ENCODE measurements around the gene AKIRIN2. TPM values are rescaled to one million over a fixed set of nuclear protein-coding genes. Genes with fewer than 3 reads are reported as not detected.

Gene AKIRIN2
- total and polyA plus RNA-seq, 10 of the 15 experiments (the other 5 are each of a cell fraction or from before 2014, with no cell fraction given) = 12.7 to 82.2 (median 42.6) TPM

DNA sequence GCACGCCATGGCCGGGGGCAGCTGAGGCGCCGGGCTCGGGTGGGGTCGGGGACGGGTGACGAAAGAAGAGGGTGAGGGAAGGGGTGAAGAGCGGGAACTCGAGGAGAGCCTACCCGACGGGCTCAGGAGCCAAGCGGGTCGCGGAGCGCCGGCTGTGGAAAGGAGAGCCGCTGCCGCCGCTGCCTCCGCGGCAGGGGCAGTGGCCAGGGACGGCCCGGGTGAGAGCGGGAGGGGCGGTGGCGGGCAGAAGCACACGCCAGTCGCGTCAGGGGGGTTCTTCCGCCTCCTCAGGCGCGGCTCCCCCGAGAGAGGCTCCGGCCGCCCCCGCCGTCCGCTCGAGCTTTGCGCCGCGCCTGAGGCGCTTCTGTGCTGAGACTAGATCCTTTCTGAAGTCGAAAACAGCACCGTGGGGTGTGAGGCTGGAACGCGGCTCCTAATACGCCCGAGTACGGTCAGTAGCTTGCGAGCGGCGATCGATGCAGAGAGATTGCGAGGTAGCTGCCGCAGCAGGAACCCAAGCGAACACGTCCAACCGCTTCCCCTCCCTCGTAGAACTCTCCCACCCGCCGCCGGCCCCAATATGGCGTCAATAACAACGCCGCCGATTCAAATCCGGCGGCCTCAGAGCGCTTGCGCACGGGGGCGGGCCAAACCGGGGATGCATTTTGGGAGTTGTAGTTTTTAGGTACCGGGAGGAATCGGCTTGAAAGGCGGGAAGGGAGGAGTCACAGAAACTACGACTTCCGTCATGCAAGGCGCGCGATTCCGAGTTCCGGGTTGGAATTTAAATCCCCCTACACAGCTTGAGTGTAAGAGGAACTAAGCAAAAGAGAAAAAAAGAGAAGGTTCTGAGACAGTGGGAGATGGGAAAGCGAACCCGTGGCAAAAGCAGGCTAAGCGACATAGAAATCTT, at the start of gene AKIRIN2 (continued):
- TF ChIP-seq, protein P1, sequence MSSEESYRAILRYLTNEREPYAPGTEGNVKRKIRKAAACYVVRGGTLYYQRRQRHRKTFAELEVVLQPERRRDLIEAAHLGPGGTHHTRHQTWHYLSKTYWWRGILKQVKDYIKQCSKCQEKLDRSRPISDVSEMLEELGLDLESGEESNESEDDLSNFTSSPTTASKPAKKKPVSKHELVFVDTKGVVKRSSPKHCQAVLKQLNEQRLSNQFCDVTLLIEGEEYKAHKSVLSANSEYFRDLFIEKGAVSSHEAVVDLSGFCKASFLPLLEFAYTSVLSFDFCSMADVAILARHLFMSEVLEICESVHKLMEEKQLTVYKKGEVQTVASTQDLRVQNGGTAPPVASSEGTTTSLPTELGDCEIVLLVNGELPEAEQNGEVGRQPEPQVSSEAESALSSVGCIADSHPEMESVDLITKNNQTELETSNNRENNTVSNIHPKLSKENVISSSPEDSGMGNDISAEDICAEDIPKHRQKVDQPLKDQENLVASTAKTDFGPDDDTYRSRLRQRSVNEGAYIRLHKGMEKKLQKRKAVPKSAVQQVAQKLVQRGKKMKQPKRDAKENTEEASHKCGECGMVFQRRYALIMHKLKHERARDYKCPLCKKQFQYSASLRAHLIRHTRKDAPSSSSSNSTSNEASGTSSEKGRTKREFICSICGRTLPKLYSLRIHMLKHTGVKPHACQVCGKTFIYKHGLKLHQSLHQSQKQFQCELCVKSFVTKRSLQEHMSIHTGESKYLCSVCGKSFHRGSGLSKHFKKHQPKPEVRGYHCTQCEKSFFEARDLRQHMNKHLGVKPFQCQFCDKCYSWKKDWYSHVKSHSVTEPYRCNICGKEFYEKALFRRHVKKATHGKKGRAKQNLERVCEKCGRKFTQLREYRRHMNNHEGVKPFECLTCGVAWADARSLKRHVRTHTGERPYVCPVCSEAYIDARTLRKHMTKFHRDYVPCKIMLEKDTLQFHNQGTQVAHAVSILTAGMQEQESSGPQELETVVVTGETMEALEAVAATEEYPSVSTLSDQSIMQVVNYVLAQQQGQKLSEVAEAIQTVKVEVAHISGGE (CRISPR knock-in tag; IDR thresholded peaks at IDR 0.05) = no peak
- TF ChIP-seq, protein P2, sequence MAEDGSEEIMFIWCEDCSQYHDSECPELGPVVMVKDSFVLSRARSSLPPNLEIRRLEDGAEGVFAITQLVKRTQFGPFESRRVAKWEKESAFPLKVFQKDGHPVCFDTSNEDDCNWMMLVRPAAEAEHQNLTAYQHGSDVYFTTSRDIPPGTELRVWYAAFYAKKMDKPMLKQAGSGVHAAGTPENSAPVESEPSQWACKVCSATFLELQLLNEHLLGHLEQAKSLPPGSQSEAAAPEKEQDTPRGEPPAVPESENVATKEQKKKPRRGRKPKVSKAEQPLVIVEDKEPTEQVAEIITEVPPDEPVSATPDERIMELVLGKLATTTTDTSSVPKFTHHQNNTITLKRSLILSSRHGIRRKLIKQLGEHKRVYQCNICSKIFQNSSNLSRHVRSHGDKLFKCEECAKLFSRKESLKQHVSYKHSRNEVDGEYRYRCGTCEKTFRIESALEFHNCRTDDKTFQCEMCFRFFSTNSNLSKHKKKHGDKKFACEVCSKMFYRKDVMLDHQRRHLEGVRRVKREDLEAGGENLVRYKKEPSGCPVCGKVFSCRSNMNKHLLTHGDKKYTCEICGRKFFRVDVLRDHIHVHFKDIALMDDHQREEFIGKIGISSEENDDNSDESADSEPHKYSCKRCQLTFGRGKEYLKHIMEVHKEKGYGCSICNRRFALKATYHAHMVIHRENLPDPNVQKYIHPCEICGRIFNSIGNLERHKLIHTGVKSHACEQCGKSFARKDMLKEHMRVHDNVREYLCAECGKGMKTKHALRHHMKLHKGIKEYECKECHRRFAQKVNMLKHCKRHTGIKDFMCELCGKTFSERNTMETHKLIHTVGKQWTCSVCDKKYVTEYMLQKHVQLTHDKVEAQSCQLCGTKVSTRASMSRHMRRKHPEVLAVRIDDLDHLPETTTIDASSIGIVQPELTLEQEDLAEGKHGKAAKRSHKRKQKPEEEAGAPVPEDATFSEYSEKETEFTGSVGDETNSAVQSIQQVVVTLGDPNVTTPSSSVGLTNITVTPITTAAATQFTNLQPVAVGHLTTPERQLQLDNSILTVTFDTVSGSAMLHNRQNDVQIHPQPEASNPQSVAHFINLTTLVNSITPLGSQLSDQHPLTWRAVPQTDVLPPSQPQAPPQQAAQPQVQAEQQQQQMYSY (CRISPR knock-in tag; IDR thresholded peaks at IDR 0.05) = no peak
- TF ChIP-seq JUND (IDR thresholded peaks at IDR 0.05; ENCODE audit: low read depth, low read length) (peak; percentile 33), ZNF274 (IDR thresholded peaks at IDR 0.05; ENCODE audit: insufficient read depth, insufficient read length) (no peak), SIN3A (IDR thresholded peaks at IDR 0.05; ENCODE audit: low read depth, low read length) (peak; percentile 88), MEF2A (IDR thresholded peaks at IDR 0.05; ENCODE audit: insufficient read depth, low read depth, low read length) (0 out of 2 replicates have a peak, but pooled peaks have one; percentile 25), ESRRA (IDR thresholded peaks at IDR 0.05; ENCODE audit: low read length) (no peak), POLR2AphosphoS5 (IDR thresholded peaks at IDR 0.05; ENCODE audit: low read length) (peak; percentile 99), ETV6 (conservative IDR thresholded peaks at IDR 0.05 in 1 of 2, IDR thresholded peaks at IDR 0.05 in 1 of 2; ENCODE audit: borderline replicate concordance in 1 of 2, low read depth in 1 of 2) (no peak), TCF12 (IDR thresholded peaks at IDR 0.05; ENCODE audit: low read depth, low read length) (peak; percentile 64; the same call in 1 of the 2 replicates), KAT2A (conservative IDR thresholded peaks at IDR 0.05; ENCODE audit: control insufficient read depth, low read depth, low read length) (no peak), SMARCA5 (IDR thresholded peaks at IDR 0.05) (peak; percentile 69; the same call in 1 of the 2 replicates)
- TF ChIP-seq, protein P3, sequence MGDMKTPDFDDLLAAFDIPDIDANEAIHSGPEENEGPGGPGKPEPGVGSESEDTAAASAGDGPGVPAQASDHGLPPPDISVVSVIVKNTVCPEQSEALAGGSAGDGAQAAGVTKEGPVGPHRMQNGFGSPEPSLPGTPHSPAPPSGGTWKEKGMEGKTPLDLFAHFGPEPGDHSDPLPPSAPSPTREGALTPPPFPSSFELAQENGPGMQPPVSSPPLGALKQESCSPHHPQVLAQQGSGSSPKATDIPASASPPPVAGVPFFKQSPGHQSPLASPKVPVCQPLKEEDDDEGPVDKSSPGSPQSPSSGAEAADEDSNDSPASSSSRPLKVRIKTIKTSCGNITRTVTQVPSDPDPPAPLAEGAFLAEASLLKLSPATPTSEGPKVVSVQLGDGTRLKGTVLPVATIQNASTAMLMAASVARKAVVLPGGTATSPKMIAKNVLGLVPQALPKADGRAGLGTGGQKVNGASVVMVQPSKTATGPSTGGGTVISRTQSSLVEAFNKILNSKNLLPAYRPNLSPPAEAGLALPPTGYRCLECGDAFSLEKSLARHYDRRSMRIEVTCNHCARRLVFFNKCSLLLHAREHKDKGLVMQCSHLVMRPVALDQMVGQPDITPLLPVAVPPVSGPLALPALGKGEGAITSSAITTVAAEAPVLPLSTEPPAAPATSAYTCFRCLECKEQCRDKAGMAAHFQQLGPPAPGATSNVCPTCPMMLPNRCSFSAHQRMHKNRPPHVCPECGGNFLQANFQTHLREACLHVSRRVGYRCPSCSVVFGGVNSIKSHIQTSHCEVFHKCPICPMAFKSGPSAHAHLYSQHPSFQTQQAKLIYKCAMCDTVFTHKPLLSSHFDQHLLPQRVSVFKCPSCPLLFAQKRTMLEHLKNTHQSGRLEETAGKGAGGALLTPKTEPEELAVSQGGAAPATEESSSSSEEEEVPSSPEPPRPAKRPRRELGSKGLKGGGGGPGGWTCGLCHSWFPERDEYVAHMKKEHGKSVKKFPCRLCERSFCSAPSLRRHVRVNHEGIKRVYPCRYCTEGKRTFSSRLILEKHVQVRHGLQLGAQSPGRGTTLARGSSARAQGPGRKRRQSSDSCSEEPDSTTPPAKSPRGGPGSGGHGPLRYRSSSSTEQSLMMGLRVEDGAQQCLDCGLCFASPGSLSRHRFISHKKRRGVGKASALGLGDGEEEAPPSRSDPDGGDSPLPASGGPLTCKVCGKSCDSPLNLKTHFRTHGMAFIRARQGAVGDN (IDR thresholded peaks at IDR 0.05) = peak; percentile 44; the same call in 1 of the 2 replicates
- TF ChIP-seq, protein P4, sequence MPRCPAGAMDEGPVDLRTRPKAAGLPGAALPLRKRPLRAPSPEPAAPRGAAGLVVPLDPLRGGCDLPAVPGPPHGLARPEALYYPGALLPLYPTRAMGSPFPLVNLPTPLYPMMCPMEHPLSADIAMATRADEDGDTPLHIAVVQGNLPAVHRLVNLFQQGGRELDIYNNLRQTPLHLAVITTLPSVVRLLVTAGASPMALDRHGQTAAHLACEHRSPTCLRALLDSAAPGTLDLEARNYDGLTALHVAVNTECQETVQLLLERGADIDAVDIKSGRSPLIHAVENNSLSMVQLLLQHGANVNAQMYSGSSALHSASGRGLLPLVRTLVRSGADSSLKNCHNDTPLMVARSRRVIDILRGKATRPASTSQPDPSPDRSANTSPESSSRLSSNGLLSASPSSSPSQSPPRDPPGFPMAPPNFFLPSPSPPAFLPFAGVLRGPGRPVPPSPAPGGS (IDR thresholded peaks at IDR 0.05; ENCODE audit: borderline replicate concordance, insufficient read depth, low read depth, low read length, poor library complexity, severe bottlenecking) = peak; percentile 18

All from GM12878 (cell line).